ENCODE data around the gene GPM6B. TPM values are rescaled to one million over a fixed set of nuclear protein-coding genes. Genes with fewer than 3 reads are reported as not detected.
A peak's percentile ranks its signal among the peaks of the same experiment; 100 is the strongest.

The GPM6B gene
- total RNA-seq, 1 experiment from 2014 or later, result 0.51 TPM

DNA sequence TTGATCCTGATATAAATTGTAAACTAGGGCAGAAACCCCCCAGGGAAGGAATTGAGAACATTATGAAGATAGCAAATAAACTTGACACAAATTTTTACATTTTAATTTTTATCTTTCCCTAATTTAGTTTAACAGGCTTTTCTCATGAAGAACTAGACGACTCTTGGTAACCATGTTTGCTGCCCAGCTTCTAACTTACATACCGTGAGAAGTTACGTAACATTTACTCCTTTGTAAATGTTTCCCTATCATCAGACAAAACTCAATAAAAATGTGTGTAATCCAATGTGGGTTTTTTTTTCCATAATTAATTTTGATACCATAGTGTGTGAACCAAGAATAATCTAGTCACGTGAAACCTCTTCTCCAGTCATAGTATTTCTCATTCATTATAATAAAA is 48.0 kb downstream of the GPM6B start:
- H2AFZ ChIP-seq (ENCODE audit: low read length), result no peak overlapping the region
- no peak overlapping the region for H3K9ac ChIP-seq (ENCODE audit: low read length)
- no peak overlapping the region for H3K4me3 ChIP-seq (ENCODE audit: low read length)
- intact Hi-C loops (cut with micrococcal nuclease), result no loop called here
- H3K27ac ChIP-seq (ENCODE audit: low read length), result no peak overlapping the region
- H3K36me3 ChIP-seq (ENCODE audit: low read depth, low read length), result peaks cover 26% of the 10 kb centered on the region
- DNase-seq, result no peak
- H3K9me3 ChIP-seq (ENCODE audit: low read length), result no peaks in the 10 kb centered on the region
- no peak overlapping the region for H3K4me2 ChIP-seq (ENCODE audit: low read length)
- H4K20me1 ChIP-seq (ENCODE audit: low read length), result no peaks in the 10 kb centered on the region
- no peak for TF ChIP-seq EZH2phosphoT487 (IDR thresholded peaks at IDR 0.05; ENCODE audit: borderline replicate concordance, low read length)
- TF ChIP-seq, protein P1, sequence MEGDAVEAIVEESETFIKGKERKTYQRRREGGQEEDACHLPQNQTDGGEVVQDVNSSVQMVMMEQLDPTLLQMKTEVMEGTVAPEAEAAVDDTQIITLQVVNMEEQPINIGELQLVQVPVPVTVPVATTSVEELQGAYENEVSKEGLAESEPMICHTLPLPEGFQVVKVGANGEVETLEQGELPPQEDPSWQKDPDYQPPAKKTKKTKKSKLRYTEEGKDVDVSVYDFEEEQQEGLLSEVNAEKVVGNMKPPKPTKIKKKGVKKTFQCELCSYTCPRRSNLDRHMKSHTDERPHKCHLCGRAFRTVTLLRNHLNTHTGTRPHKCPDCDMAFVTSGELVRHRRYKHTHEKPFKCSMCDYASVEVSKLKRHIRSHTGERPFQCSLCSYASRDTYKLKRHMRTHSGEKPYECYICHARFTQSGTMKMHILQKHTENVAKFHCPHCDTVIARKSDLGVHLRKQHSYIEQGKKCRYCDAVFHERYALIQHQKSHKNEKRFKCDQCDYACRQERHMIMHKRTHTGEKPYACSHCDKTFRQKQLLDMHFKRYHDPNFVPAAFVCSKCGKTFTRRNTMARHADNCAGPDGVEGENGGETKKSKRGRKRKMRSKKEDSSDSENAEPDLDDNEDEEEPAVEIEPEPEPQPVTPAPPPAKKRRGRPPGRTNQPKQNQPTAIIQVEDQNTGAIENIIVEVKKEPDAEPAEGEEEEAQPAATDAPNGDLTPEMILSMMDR (conservative IDR thresholded peaks at IDR 0.05; ENCODE audit: low read depth, low read length), result no peak
- no peak for TF ChIP-seq EZH2 (IDR thresholded peaks at IDR 0.05; ENCODE audit: low read length, unreplicated experiment)
- H3K4me1 ChIP-seq (ENCODE audit: insufficient read depth, low read length), result no peaks in the 10 kb centered on the region
- no peaks in the 10 kb centered on the region for H3K9me2 ChIP-seq (replicated peaks; ENCODE audit: low read length)
- ChIA-PET CTCF (no interaction called here), POLR2A (ENCODE audit: unreplicated experiment) (no interaction called here)
- no TSS peak for BruUV-seq (replicated peaks)
- no peaks in the 10 kb centered on the region for H3F3A ChIP-seq (ENCODE audit: low read length, unreplicated experiment)
- no peaks in the 10 kb centered on the region for H3K79me2 ChIP-seq (ENCODE audit: low read length)
- no peaks in the 10 kb centered on the region for H3K27me3 ChIP-seq (ENCODE audit: low read length)
- ATAC-seq, result no peak

DNA sequence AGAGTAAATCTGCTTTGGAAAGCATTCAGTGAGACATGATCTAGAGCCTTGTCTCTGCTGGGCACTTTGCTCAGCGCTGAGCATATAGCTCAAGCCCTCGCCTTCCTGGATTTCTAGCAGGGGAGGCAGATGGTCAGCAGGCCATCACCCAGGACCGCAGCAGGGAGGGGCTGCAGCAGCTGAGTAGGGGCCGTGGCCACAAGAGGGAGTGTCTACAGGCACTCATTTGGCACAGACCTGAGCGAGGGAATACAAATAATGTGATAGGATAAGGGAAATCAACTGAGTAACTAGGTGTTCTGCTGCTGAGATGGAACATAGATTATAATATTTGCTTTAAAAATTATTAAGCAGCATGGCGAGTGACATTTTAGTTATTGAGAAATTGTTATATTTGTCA is 52.1 kb downstream of the GPM6B start:
- Histone ChIP-seq H3K9me2 (replicated peaks; ENCODE audit: low read length) (no peaks in the 10 kb centered on the region), H3K36me3 (ENCODE audit: low read depth, low read length) (peaks cover 42% of the 10 kb centered on the region), H3K4me3 (ENCODE audit: low read length) (no peak overlapping the region), H3F3A (ENCODE audit: low read length, unreplicated experiment) (no peaks in the 10 kb centered on the region), H3K27me3 (ENCODE audit: low read length) (no peaks in the 10 kb centered on the region), H2AFZ (ENCODE audit: low read length) (no peak overlapping the region), H3K4me2 (ENCODE audit: low read length) (no peak overlapping the region), H3K27ac (ENCODE audit: low read length) (no peak overlapping the region), H3K9me3 (ENCODE audit: low read length) (no peaks in the 10 kb centered on the region), H4K20me1 (ENCODE audit: low read length) (no peaks in the 10 kb centered on the region), H3K79me2 (ENCODE audit: low read length) (no peaks in the 10 kb centered on the region), H3K4me1 (ENCODE audit: insufficient read depth, low read length) (peaks cover 8% of the 10 kb centered on the region), H3K9ac (ENCODE audit: low read length) (no peak overlapping the region)
- DNase-seq (no peak), ATAC-seq (no peak)
- CTCF ChIA-PET, result no interaction called here
- no TSS peak for BruUV-seq (replicated peaks)
- TF ChIP-seq, protein P1 (conservative IDR thresholded peaks at IDR 0.05; ENCODE audit: low read depth, low read length), result peak; percentile 36
- TF ChIP-seq EZH2 (IDR thresholded peaks at IDR 0.05; ENCODE audit: low read length, unreplicated experiment), result no peak
- no peak for TF ChIP-seq EZH2phosphoT487 (IDR thresholded peaks at IDR 0.05; ENCODE audit: borderline replicate concordance, low read length)
- intact Hi-C loops (cut with micrococcal nuclease), result no loop called here
- POLR2A ChIA-PET (ENCODE audit: unreplicated experiment), result no interaction called here

DNA sequence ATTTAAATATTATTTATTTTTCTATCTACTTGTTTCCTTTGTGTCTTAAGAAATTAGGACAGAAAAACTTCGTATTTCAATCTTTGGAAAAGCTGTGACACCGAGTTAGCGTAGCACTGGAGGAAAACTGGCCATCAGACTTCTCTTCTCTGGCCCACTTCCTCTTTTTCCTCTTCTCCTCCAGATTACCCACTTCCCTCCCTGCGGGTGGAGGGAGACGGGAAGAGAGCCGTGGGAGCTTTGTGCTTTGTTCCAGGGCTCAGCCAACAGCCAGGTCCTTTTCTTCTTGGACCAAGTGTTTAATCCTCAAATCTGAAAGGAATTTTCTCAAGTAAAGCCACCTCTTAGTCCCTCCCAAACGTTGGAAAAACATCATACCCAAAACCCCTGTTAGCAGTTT is 52.6 kb downstream of the GPM6B start:
- no peaks in the 10 kb centered on the region for H3K27me3 ChIP-seq (ENCODE audit: low read length)
- no peak overlapping the region for H3K27ac ChIP-seq (ENCODE audit: low read length)
- ChIA-PET POLR2A (ENCODE audit: unreplicated experiment) (no interaction called here), CTCF (no interaction called here)
- no peak for TF ChIP-seq EZH2phosphoT487 (IDR thresholded peaks at IDR 0.05; ENCODE audit: borderline replicate concordance, low read length)
- TF ChIP-seq EZH2 (IDR thresholded peaks at IDR 0.05; ENCODE audit: low read length, unreplicated experiment), result no peak
- TF ChIP-seq, protein P1 (conservative IDR thresholded peaks at IDR 0.05; ENCODE audit: low read depth, low read length), result no peak
- intact Hi-C loops (cut with micrococcal nuclease), result no loop called here
- H3K9me2 ChIP-seq (replicated peaks; ENCODE audit: low read length), result no peaks in the 10 kb centered on the region
- H3F3A ChIP-seq (ENCODE audit: low read length, unreplicated experiment), result no peaks in the 10 kb centered on the region
- DNase-seq, result no peak
- no peak overlapping the region for H3K4me2 ChIP-seq (ENCODE audit: low read length)
- H3K9me3 ChIP-seq (ENCODE audit: low read length), result no peaks in the 10 kb centered on the region
- H3K4me3 ChIP-seq (ENCODE audit: low read length), result no peak overlapping the region
- ATAC-seq, result no peak
- H4K20me1 ChIP-seq (ENCODE audit: low read length), result no peaks in the 10 kb centered on the region
- no peak overlapping the region for H2AFZ ChIP-seq (ENCODE audit: low read length)
- H3K9ac ChIP-seq (ENCODE audit: low read length), result no peak overlapping the region
- no TSS peak for BruUV-seq (replicated peaks)
- no peaks in the 10 kb centered on the region for H3K79me2 ChIP-seq (ENCODE audit: low read length)
- H3K36me3 ChIP-seq (ENCODE audit: low read depth, low read length), result peaks cover 38% of the 10 kb centered on the region
- peaks cover 8% of the 10 kb centered on the region for H3K4me1 ChIP-seq (ENCODE audit: insufficient read depth, low read length)
